ENCODE measurements around the gene JAG1.

DNA sequence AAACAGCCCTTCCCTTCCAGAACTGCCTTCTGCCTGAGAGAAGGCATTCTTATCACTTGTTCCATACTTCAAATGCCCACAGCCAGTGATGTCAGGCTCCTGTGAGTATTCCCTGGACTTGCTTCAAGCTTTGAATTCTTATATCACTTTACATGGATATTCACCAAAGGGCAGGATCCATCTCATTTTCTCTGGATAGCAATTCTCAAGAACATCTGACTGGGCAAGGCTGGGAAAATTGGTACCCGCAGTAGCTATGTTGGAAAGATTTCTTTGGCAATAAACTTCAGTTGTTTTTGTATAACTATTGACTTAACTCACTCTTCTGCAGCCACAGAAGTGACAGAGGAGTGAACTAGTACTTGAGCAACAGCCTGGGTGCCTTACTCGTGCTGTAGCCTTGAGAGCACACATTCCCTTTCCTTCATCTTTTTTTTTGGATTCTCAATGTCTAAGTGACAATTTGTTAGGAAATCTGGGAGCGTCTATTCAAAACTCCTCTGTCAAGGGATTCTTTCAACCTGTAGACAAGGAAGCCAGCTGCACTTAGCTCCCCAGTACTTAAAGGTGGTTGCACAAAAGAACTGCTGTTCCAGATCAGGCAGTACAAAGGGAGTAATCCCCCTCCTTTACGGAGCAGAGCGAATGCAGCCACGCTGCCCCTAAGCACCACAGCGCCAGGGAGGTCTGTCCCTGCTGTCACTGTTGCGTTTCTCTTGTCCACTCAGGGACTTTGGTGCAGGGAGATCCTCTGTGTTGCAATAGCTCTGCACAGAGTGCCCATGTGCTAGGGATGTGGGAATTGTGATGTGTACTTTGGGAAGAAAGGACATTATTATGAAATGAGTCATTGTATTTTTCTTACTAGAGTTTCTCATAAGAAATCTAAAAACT, 69.6 kb downstream of the JAG1 start:
- TF ChIP-seq, protein P1, sequence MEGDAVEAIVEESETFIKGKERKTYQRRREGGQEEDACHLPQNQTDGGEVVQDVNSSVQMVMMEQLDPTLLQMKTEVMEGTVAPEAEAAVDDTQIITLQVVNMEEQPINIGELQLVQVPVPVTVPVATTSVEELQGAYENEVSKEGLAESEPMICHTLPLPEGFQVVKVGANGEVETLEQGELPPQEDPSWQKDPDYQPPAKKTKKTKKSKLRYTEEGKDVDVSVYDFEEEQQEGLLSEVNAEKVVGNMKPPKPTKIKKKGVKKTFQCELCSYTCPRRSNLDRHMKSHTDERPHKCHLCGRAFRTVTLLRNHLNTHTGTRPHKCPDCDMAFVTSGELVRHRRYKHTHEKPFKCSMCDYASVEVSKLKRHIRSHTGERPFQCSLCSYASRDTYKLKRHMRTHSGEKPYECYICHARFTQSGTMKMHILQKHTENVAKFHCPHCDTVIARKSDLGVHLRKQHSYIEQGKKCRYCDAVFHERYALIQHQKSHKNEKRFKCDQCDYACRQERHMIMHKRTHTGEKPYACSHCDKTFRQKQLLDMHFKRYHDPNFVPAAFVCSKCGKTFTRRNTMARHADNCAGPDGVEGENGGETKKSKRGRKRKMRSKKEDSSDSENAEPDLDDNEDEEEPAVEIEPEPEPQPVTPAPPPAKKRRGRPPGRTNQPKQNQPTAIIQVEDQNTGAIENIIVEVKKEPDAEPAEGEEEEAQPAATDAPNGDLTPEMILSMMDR (IDR thresholded peaks at IDR 0.05; ENCODE audit: insufficient read depth, low read depth, low read length) = no peak
- no peak for TF ChIP-seq EZH2 (IDR thresholded peaks at IDR 0.05; ENCODE audit: insufficient read depth, low read length)

Data from astrocyte (in vitro differentiated cells and primary cell).